GM18873 (cell line): ENCODE measurements around the gene TNF.

Experiments used
- ATAC-seq: cut with Tn5 transposase; IDR thresholded peaks from one replicate; pipeline ENCODE4 v1.9.1; 2021; ENCODE audit warnings: mild to moderate bottlenecking, moderate library complexity, moderate number of reproducible peaks; ENCODE audit not compliant: unreplicated experiment, low FRiP score

TNF gene

DNA sequence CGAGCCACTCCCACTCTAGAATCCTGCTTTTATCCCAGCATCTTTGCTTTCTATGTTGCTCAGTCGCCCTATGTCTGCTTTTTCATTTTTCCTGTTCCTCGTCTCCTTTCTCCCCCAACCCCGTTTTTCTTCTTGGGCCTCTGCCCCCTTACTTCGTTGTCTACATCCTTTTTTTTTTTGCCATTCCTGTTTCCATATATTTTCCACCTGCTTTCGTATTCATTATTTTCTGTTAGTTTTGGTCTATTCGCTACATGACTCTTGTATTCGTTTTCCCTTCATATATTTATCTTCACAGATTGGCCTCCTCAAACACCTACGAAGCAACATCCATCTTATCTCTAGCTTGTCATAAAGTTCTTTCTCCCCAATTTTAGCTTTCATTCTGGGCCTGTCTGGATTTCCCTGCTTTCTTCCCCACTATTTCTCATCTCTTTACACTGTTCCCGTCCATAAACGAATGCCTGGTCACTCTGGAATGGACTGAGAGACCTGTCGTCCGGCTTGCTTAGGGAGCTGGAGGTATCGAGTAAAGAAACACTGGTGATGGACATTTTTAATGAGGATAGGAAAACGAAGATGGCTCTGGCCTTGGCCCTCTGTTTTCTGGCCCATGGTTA, 46.1 kb downstream of the TNF start:
- ATAC-seq: no peak

DNA sequence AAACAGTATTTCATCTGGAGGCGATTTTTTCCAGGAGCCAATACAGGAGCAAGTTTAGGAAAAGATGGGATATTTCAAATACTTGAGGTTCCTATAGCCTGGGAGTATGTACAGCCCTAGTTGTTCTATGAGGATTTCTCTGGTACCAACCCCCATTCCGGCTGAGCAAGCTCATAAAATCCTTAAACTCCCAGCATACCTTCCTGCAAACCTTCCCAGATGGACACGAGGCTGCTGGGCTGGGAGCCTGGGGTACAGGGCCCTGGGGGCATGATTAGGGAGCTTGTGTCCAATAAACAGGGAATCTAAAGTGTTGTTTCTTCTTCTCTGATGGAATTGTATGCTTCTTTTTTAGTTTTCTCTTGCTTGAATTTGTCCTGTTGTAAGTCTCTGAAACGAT, 46.6 kb downstream of the TNF start:
- ATAC-seq: no peak

DNA sequence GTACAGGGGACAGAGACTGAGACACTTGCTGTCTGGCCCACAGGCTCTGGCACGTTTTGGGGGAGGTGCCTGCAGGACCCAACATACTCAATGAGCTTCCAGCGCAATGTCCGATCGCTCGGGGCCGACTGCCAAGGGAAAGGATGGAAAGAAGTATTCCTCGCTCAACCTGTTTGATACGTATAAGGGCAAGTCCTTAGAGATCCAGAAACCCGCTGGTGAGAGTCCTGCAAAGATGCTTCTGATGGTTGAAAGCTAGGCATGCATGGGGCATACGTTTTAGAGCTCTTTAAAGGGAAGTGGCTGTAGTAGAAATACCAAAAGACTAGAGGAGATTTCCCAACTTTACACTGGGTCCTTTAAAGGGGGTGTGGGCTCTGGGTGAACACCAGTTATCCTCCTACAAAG, 47.3 kb downstream of the TNF start:
- ATAC-seq: no peak

DNA sequence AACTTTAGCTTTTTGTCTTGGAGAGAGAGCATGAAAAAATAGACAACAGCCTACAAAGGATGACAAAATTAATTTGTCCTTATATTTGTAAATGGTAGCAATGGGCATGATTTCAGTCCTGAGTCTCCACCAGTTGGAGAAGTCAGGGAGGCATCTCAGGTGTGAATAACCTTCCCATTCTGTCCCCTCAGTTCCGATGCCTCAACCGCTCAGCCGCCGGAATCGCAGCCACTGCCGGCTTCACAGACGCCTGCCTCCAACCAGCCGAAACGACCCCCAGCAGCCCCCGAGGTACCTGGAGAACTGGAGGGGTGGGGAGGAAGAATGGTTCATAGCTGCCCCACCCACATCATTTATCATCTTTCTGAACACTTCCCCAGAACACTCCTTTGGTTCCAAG, 48.7 kb downstream of the TNF start:
- ATAC-seq: no peak

DNA sequence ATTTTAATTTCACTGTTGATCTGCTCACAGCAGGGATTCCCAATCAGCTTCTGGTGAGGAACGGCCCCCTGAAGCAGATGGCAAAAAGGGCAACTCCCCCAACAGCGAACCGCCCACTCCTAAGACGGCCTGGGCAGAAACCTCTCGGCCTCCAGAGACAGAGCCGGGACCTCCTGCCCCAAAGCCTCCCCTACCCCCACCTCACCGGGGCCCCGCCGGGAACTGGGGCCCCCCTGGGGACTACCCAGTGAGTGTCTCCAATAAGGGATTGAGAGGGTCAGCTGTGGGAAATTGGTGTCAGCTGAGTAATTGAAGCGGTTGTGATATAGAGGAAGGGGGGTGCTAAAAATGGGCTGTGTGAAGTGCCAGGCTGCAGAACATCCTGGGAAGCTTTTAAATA, 51.6 kb downstream of the TNF start:
- no peak for ATAC-seq

DNA sequence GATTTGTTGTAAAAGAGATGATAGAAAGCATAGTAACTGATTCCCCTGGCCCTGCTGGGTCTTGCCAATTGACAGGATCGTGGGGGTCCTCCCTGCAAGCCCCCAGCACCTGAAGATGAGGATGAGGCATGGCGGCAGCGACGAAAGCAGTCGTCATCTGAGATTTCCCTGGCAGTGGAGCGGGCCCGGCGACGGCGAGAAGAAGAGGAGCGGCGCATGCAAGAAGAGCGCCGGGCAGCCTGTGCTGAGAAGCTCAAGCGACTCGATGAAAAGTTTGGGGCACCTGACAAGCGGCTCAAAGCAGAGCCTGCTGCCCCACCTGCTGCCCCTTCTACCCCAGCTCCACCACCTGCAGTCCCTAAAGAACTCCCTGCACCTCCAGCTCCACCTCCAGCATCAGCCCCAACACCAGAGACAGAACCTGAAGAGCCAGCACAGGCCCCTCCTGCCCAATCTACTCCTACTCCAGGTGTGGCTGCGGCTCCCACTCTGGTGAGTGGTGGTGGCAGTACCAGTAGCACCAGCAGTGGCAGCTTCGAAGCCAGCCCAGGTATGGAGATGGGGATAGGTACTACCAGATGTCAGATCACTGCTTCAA, 52.4 kb downstream of the TNF start:
- ATAC-seq: no peak
